CD4-positive, alpha-beta T cell (primary cell): ENCODE data around the gene PAPPA. TPM values are rescaled to one million over a fixed set of nuclear protein-coding genes. Genes with fewer than 3 reads are reported as not detected.

Experiments used
- ATAC-seq: fragments of 200-7000 bp; cut with Tn5 transposase; one replicate; pipeline ENCODE4 v1.10.0; 2022; ENCODE audit warnings: mild to moderate bottlenecking; ENCODE audit not compliant: poor library complexity
- CTCF ChIA-PET: fragments of 350-600 bp; sonication (Branson Sonifier 250); formaldehyde crosslinking; loops from one replicate; lab custom pipeline; 2021; ENCODE audit warnings: antibody characterized with exemption, inconsistent platforms; lab: Charles Lee
- POLR2A ChIA-PET: fragments of 350-600 bp; sonication (Branson Sonifier 250); formaldehyde crosslinking; loops from one replicate; lab custom pipeline; 2021; ENCODE audit warnings: antibody characterized with exemption, inconsistent platforms; lab: Charles Lee
- DNase-seq, 14 experiments: peaks; one replicate each; pipeline ENCODE4 v3.0.0-alpha.2; 2013 to 2020; ENCODE audit warnings: mixed read lengths in 2 of 14
- H3K27ac ChIP-seq, 2 donors: one replicate each; pipeline versions ENCODE4 v1.5.1 to v1.7.0; 2013; ENCODE audit warnings: low read length in 2 of 2, low read depth in 1 of 2, mild to moderate bottlenecking in 1 of 2
- H3K27me3 ChIP-seq, 2 experiments: 1 replicate in 1 of 2; 2 replicates in 1 of 2; pipeline versions ENCODE4 v1.6.1 to v1.7.0; 2013; ENCODE audit warnings: low read length in 2 of 2, control low read depth in 1 of 2, mild to moderate bottlenecking in 1 of 2, moderate library complexity in 1 of 2; ENCODE audit not compliant: insufficient read depth in 2 of 2, control insufficient read depth in 1 of 2
- H3K36me3 ChIP-seq: one replicate; pipeline ENCODE4 v1.6.1; 2013; ENCODE audit warnings: low read length, control low read depth; ENCODE audit not compliant: insufficient read depth
- H3K4me1 ChIP-seq: one replicate; pipeline ENCODE4 v1.6.1; 2013; ENCODE audit warnings: low read length, control low read depth; ENCODE audit not compliant: insufficient read depth
- H3K4me3 ChIP-seq: one replicate; pipeline ENCODE4 v1.5.1; 2013; ENCODE audit warnings: mild to moderate bottlenecking, low read length, moderate library complexity
- H3K9me3 ChIP-seq, 2 experiments: 1 replicate in 1 of 2; 2 replicates in 1 of 2; pipeline versions ENCODE4 v1.6.1 to v1.7.0; 2013; ENCODE audit warnings: low read length in 2 of 2, mild to moderate bottlenecking in 2 of 2, control low read depth in 1 of 2, moderate library complexity in 1 of 2; ENCODE audit not compliant: control insufficient read depth in 1 of 2, insufficient read depth in 1 of 2
- H3K27ac Mint-ChIP-seq: one replicate; pipeline ENCODE4 v1.8.0; 2020; ENCODE audit warnings: mixed read lengths
- H3K27me3 Mint-ChIP-seq: one replicate; pipeline ENCODE4 v1.8.0; 2021; ENCODE audit warnings: mixed read lengths
- H3K36me3 Mint-ChIP-seq: one replicate; pipeline ENCODE4 v1.8.0; 2021; ENCODE audit warnings: low read depth, mixed read lengths
- H3K4me1 Mint-ChIP-seq: one replicate; pipeline ENCODE4 v1.8.0; 2021; ENCODE audit warnings: low read depth, mixed read lengths
- H3K4me3 Mint-ChIP-seq: one replicate; pipeline ENCODE4 v1.8.0; 2020; ENCODE audit warnings: mild to moderate bottlenecking, mixed read lengths
- H3K9me3 Mint-ChIP-seq: one replicate; pipeline ENCODE4 v1.8.0; 2020; ENCODE audit warnings: mixed read lengths
- intact Hi-C, 2 experiments: fragments of 100-400 bp; cut with DNase I in 1 of 2; cut with micrococcal nuclease in 1 of 2; formaldehyde crosslinking; loops; one replicate each; pipeline versions ENCODE4 v1.15.1 to v1.9.0; 2023 to 2025; cut with DNase I, micrococcal nuclease
- total RNA-seq, 174 experiments: library from RNA in 2 of 174; stranded (reverse) in 2 of 174; gene quantifications; one replicate each; pipeline ENCODE4 v1.2.3 and lab custom pipeline; 2021 to 2026
- TF ChIP-seq, protein P1 (sequence below): fragments of 200-600 bp; IDR thresholded peaks from one replicate; pipeline ENCODE4 v1.8.0; 2022; ENCODE audit warnings: antibody characterized with exemption, mild to moderate bottlenecking

Gene PAPPA
- total RNA-seq, 2 experiments from 2014 or later, result 0.03 TPM; not detected in 1

DNA sequence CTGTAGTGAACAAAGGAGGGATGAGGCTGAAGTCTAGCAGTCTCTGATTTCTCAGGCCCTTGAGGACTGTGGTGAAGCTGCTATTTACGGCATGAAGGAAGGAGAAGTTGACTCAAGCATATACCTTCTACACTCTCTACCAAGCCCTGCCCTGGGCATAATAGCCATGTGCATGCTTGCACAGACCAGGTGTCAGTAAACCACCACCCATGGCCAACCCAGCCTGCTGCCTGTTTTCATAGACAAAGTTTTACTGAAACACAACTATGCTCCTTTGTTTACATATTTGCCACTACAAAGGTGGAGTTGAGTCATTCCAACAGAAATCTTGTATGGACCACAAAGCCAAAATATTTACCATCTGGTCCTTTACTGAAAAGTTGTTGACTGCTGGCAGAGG lies 126.9 kb downstream of the PAPPA start:
- Mint-ChIP-seq H3K36me3 (no peaks in the 10 kb centered on the region), H3K27ac (no peak overlapping the region), H3K4me1 (no peaks in the 10 kb centered on the region), H3K27me3 (peaks cover 9% of the 10 kb centered on the region), H3K9me3 (peaks cover 2% of the 10 kb centered on the region), H3K4me3 (no peak overlapping the region)
- DNase-seq (no peak), ATAC-seq (no peak)
- no peaks in the 10 kb centered on the region for H3K36me3 ChIP-seq
- TF ChIP-seq, protein P1, sequence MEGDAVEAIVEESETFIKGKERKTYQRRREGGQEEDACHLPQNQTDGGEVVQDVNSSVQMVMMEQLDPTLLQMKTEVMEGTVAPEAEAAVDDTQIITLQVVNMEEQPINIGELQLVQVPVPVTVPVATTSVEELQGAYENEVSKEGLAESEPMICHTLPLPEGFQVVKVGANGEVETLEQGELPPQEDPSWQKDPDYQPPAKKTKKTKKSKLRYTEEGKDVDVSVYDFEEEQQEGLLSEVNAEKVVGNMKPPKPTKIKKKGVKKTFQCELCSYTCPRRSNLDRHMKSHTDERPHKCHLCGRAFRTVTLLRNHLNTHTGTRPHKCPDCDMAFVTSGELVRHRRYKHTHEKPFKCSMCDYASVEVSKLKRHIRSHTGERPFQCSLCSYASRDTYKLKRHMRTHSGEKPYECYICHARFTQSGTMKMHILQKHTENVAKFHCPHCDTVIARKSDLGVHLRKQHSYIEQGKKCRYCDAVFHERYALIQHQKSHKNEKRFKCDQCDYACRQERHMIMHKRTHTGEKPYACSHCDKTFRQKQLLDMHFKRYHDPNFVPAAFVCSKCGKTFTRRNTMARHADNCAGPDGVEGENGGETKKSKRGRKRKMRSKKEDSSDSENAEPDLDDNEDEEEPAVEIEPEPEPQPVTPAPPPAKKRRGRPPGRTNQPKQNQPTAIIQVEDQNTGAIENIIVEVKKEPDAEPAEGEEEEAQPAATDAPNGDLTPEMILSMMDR, result no peak
- H3K27me3 ChIP-seq, result no peaks in the 10 kb centered on the region
- no peak overlapping the region for H3K4me3 ChIP-seq
- CTCF ChIA-PET, result no interaction called here
- intact Hi-C loops, result no loop called here
- POLR2A ChIA-PET, result no interaction called here
- H3K27ac ChIP-seq, result no peak overlapping the region
- no peaks in the 10 kb centered on the region for H3K4me1 ChIP-seq
- H3K9me3 ChIP-seq, result peaks cover 0 to 4% of the 10 kb centered on the region in 2 experiments

DNA sequence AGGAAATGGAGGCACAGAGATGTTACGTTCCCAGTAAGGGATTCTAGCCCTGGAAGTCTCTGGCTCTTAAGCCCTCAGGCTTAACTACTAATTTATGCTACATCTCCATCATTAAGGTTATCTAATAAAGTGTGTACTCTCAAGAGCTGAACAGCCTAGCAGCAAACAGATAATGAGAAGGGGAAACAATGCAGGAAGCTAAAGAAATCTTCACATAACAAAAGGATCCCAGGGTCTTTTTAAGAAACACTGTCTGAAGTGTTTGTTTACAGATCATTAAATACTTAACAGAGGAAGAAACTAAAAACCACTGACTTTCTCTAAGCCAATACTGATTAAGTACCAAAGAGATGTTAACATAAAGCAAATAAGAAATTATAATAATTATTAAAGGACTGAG lies 129.0 kb downstream of the PAPPA start:
- Mint-ChIP-seq H3K4me1 (no peaks in the 10 kb centered on the region), H3K27me3 (peaks cover 7% of the 10 kb centered on the region), H3K4me3 (no peak overlapping the region), H3K36me3 (no peaks in the 10 kb centered on the region), H3K9me3 (peaks cover 2% of the 10 kb centered on the region), H3K27ac (no peak overlapping the region)
- CTCF ChIA-PET, result no interaction called here
- Histone ChIP-seq H3K4me1 (no peaks in the 10 kb centered on the region), H3K36me3 (no peaks in the 10 kb centered on the region), H3K27ac (no peak overlapping the region), H3K4me3 (no peak overlapping the region), H3K9me3 (peaks cover 0 to 4% of the 10 kb centered on the region in 2 experiments), H3K27me3 (no peaks in the 10 kb centered on the region)
- intact Hi-C loops, result no loop called here
- DNase-seq (no peak), ATAC-seq (no peak)
- TF ChIP-seq, protein P1, result no peak
- POLR2A ChIA-PET, result no interaction called here

DNA sequence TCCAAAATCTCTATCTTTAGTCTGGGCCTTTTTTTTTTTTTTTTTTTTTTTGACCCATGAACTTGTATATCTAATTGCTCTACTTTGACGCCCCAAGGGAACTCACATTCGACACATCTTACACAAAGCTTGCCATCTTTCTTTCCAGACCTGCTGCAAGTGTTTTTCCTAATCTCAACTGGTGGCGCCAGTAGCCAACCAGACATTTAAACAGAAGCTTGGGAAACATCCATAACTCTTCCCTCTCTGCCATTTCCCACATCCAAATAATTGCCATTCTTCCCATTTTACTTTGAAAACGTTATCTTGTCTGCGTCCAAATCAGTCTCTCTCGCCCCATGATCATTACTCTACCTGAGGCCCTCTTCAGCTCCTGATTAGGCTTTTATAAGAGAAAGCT lies 130.9 kb downstream of the PAPPA start:
- ATAC-seq, result no peak
- Histone ChIP-seq H3K27ac (no peak overlapping the region), H3K27me3 (no peaks in the 10 kb centered on the region), H3K36me3 (no peaks in the 10 kb centered on the region), H3K9me3 (peaks cover 0 to 3% of the 10 kb centered on the region in 2 experiments), H3K4me3 (no peak overlapping the region), H3K4me1 (no peaks in the 10 kb centered on the region)
- H3K27me3 Mint-ChIP-seq, result peaks cover 3% of the 10 kb centered on the region
- peaks cover 2% of the 10 kb centered on the region for H3K9me3 Mint-ChIP-seq
- POLR2A ChIA-PET, result no interaction called here
- TF ChIP-seq, protein P1, result no peak
- H3K27ac Mint-ChIP-seq, result no peak overlapping the region
- intact Hi-C loops, result no loop called here
- H3K4me3 Mint-ChIP-seq, result no peak overlapping the region
- H3K36me3 Mint-ChIP-seq, result no peaks in the 10 kb centered on the region
- H3K4me1 Mint-ChIP-seq, result no peaks in the 10 kb centered on the region
- no peak for DNase-seq
- CTCF ChIA-PET, result no interaction called here
